Liver (tissue), 3 donors: ENCODE measurements around the gene ZNF205.

Source experiments
- TAF1 ChIP-seq: conservative IDR thresholded peaks from 2 replicates; pipeline ENCODE4 v1.6.1; 2016; ENCODE audit warnings: antibody characterized with exemption, mild to moderate bottlenecking
- YY1 ChIP-seq: IDR thresholded peaks from 2 replicates; pipeline ENCODE4 v1.6.1; 2016; ENCODE audit warnings: antibody characterized with exemption, mild to moderate bottlenecking
- TF ChIP-seq, protein P1 (sequence below): fragments of 150-350 bp; IDR thresholded peaks from 2 replicates; pipeline ENCODE4 v1.5.1; 2017; ENCODE audit warnings: improper control_type of control experiment, low read depth, low read length; ENCODE audit not compliant: missing input control
- donor health status: healthy.
- donor health status: healthy.

DNA sequence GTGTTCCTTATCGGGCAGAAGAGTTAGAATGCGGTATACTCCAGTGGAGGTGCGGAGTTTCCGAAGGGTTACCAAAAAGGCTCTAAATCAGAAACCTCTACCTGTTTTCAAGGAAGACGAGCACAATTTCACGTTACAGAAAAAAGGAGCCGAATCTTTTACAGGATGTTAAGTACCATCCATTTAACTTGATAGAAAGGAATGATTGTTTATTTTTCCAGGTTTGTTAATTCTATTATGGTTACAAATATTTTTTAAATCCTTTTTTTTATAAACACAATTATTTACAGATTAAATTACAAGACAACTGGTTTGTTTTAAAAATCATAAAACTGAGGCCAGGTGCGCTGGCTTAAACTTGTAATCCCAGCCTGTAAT lies 40.6 kb downstream of the ZNF205 start:
- TF ChIP-seq, protein P1, sequence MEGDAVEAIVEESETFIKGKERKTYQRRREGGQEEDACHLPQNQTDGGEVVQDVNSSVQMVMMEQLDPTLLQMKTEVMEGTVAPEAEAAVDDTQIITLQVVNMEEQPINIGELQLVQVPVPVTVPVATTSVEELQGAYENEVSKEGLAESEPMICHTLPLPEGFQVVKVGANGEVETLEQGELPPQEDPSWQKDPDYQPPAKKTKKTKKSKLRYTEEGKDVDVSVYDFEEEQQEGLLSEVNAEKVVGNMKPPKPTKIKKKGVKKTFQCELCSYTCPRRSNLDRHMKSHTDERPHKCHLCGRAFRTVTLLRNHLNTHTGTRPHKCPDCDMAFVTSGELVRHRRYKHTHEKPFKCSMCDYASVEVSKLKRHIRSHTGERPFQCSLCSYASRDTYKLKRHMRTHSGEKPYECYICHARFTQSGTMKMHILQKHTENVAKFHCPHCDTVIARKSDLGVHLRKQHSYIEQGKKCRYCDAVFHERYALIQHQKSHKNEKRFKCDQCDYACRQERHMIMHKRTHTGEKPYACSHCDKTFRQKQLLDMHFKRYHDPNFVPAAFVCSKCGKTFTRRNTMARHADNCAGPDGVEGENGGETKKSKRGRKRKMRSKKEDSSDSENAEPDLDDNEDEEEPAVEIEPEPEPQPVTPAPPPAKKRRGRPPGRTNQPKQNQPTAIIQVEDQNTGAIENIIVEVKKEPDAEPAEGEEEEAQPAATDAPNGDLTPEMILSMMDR: no peak
- TF ChIP-seq TAF1 (no peak), YY1 (peak; percentile 24)
